GM21786 (cell line): ENCODE data around the gene ZFP57.
"Not testable (repeated sequence)": the region's sequence is repeated elsewhere in the genome, so short reads cannot be mapped to it uniquely, and the experiment has no call there.

ENCODE experiments used
- ATAC-seq: cut with Tn5 transposase; IDR thresholded peaks from one replicate; pipeline ENCODE4 v1.9.1; 2021; ENCODE audit not compliant: unreplicated experiment

Gene ZFP57

DNA sequence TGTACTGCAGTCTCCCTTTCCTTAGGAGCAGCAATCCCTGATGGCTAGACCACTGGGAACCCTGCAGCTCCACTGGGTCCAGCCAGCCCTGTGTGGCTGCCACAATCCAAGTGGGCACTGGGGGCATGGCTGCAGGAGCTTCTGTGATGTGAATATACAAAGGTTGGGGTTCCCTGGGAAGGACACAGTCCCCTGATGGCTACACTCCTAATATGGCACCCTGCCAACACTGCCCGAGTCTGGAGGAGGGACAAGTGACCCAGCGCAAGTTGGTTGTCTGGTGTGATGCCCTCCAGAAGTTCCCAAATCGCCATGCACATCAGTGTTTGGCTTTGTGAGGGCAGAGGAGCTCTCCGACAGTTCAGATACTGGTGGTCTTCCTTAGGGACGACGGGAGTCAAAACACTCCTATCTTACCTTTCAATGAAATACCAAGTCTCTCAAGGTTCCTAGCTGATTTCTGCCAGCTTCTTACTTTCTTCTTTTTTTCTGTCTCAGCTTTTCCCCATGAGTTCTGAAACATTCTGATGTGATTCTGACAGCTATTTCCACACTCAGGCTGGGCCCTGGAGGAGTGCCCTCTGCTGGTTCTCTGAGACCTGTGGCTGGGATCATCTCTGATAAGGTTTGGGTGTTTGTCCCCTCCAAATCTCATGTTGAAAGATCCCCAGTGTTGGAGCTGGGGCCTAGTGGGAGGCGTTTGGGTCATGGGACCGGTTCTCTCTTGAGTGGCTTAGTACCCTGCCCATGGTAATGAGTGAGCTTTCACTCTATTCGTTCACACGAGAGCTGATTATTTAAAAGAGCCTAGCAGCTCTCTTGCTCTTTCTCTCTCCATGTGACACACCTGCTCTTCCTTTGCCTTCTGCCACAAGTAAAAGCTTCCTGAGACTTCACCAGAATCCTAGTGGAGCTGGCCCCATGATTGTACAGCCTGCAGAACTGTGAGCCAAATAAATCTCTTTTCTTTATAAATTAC is 15.5 kb upstream of the ZFP57 start:
- ATAC-seq, result no peak

DNA sequence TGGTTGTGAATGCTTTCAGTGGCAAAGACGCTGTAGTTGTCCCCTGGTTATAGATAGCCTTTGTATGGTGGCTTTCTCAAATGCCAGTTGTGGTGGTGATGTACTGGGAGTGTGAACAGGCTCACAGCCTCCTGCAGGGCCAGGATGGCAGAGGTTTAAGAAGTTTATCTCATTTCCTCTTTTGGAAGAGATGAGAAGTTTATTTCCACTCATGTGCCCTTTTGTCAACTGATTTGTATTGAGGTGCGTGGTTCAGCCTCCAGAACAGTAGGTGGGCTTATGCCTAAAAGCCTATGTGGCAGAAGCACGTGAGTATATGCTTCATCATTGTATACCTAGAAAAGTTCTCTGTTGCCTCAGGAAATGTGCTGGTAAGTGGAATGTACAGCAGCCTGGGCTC is 13.7 kb upstream of the ZFP57 start:
- no peak for ATAC-seq

DNA sequence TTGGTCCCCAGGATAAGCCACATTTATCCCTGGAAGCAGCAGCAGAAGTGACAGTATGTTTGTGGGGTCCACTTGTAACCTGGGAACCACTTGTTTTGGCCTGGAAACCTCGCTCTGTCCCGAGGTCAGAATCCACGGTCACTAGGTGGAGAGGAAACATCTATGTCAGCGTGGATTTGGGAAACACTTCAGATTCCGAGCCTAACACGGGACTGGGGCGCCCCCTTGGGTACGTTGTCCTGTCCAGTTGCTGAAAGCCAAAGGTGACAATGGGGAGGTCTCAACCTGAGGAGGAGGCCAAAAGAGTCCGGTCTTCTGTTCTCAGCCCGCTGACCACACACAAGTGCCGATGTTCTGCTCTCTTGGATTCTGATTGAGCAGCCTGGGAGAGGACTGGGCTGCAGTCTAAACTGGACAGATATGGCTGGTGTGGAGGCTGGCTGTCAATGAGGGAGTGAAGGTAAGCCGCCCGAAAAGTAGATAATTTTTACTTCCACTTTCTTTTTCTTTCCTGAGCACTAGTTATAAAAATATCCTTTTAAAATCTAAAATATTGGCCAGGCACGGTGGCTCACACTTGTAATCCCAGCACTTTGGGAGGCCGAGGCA is 4.9 kb upstream of the ZFP57 start:
- no peak for ATAC-seq

DNA sequence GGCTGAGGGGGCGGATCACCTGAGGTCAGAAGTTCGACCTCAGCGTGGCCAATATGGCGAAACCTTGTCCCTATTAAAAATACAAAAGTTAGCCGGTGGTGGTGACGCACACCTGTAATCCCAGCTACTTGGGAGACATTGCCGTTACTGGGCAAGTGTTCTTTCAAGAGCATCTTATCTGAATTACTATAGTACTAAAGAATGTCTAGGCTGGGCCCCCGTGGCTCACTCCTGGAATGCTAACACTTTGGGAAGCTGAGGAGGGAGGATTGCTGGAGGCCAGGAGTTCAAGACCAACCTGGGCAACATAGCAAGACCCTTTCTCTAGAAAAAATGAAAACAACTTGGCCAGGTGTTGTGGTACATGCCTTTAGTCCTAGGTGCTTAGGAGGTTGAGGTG is 859 bp upstream of the ZFP57 start:
- ATAC-seq, result no peak

DNA sequence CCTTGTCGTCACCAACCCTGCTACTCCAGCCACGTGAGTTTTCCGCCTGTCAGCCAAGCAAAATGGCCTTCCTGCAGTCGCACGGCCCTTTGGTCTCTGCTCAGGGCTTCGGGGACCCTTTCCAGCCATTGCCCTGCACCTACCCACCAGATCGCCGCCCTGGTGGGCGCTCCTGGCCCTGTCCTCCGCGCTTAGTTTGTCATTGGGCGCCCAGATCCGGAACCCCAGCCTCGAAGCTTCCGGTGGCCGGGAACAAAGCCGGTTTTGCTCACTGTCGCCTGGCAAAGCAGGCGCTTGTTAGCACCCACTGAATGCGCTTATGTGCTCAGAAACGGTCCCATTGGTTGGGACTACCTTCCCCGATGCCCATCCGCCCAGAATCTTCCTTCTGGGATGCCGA is 536 bp downstream of the ZFP57 start:
- ATAC-seq, result no peak

DNA sequence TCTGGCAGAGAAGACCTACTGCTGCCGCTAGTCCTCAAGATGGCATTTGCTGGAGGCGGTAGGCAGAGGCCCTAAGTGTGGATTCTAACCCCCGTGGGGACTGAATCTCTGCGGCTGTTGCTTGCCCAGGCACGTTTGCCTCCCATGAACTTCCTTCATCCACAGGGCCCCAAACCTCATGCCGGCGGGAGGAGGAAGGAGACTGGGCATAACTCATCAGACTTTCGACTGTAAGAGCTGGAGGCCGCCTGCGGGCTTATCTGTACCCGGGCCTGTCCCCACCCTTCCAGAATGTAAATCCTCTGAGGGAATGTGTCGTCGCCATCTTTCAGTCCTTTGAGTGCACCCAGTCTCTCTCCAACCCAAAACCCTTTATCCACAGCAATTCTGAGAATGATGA is 990 bp downstream of the ZFP57 start:
- ATAC-seq, result no peak

DNA sequence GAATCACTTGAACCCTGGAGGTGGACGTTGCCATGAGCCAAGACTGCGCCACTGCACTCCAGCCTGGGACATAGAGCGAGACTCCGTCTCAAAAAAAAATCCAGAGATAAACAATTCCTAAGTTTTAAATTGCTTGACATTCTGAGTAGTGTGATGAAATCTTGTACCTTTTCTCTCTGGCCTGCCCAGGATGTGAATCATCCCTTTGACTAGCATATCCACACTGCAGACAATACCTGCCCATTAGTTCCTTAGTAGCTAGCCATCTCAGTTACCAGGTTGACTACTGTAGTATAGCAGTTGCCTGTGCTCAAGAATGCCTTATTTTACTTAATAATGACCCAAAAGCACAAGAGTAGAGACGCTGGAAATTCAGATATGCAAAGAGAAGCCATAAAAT is 2.8 kb downstream of the ZFP57 start:
- ATAC-seq, result no peak

DNA sequence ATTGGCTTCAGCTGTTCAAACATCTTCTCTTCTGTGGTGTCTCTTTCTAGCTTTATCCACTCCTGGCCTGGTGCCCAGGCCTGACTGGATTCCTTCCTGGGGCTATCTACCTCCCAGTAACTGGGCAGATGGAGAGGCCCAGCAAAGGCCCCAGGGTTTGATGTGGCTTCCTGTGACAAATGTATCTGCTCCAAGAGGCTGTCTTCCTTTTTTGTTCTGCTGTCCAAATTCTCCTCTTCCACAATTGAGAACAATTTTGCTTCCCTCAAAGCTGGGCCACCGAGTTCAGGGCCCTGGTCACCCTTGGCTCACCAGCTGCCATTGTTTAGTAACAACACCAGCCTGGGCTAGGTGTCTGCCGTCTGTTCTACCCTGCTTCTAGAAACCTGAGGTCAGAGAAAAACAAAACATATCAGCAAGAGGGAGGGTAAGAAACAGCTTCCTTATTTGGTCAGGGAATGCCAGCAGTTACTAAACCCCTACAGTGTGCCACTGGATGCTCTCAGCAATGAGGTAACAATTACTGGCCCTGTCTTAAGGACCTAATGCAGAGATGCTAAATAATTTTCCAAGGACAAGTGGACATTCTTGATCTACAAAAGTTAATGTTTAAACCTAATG is 3.9 kb downstream of the ZFP57 start:
- ATAC-seq, result no peak

DNA sequence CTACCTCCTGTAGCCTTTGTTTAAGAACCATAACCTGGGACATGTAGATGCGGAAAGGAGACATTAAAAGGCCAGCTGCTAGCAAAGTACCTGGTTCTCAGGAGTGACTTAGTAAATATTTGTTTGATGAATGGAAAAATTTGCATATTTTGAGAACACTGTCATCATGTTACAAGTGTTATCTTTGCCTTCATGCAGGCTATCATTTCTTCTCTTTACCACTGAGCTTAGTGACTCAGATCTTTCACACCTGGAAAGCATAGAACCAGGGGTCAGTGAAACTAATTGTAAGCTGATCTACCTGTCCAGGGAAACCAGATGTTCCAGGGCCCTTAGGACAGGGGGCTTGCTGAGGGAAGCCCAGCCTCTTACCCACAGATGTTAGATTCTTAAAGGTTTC is 5.4 kb downstream of the ZFP57 start:
- ATAC-seq, result no peak

DNA sequence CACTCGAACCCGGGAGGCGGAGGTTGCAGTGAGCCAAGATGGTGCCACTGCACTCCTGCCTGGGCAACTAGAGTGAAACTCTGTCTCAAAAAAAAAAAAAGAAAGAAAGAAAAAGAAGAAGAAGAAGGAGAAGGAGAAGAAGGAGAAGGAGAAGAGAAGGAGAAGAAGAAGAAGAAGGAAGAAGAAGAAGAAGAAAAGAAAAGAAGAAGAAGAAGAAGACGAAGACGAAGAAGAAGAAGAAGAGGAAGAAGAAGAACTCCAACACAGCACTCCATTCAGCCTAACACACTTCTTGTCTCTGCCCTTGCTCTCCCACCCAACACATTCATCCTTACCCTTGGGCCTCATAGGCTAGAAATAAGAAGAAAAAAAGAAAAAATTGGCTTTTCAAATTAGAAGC is 6.9 kb downstream of the ZFP57 start:
- ATAC-seq, result no peak

DNA sequence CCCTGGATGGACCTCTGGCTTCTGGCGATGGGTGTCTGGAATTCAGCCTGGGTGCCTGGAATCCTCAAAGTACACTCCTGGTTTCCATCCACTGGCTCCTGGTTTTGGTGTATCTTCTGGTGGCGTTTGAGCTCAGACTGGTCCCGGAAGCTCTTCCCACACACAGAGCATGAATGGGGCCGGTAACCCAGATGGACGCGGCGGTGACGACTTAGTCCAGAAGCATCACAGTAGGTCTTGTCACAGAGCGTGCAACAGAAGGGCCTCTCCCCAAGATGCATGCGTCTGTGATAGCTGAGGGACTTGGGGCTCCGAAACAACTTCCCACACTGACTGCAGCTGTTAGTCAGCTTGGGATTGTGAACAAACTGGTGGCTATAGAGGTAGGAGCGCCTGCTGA is 7.8 kb downstream of the ZFP57 start:
- no peak for ATAC-seq

DNA sequence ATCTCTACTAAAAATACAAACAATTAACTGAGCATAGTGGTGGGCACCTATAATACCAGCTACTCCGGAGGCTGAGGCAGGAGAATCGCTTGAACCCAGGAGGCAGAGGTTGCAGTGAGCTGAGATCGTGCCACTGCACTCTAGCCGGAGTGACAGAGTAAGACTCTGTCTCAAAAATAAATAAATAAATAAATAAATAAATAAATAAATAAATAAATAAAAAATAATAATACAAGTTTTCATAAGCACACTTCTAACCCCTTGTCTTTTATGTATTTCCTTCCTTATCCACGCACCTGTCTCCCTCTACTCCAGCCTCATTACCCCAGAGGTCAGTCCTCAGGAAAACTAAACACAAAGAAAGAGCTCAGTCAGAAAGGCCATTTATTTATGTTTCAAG is 8.8 kb downstream of the ZFP57 start:
- not testable (repeated sequence) for ATAC-seq

DNA sequence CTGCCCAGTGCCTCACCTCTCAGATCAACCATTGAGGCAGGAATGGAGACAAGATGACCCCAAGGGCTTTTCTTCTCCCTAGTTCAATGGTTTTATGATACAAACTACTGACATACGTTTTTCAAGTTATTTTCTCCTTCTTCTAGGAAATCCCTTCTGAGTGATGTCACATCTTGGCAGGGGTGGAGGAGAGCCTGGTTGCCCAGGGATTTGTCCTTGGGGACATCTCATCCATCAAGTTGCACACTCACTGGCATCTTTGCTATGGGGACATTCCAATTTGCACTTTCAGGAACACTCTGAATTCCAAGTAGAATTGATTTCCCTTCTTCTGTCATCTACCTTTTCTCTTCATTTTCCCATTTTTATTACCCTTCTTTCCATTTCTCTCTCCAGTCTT is 9.9 kb downstream of the ZFP57 start:
- no peak for ATAC-seq

DNA sequence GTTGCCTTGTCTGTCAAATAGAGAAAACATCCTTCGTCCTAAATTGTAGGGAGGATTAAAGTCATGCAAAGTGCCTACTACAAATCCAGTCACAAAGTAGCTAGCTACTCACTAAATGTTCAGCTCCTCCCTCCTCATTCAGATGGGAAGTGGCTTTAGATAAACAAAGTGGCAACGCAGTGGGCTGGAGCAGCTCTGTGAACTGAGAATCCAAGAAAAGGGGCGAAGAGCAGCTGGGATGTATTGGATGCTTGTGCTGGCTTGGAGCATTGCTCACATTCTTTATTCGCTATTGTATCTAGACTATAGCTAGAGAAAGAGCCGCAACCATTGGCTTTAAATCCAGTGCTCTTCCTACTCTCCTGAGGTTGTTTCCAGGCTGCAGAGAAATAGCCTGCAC is 13.8 kb downstream of the ZFP57 start:
- no peak for ATAC-seq

DNA sequence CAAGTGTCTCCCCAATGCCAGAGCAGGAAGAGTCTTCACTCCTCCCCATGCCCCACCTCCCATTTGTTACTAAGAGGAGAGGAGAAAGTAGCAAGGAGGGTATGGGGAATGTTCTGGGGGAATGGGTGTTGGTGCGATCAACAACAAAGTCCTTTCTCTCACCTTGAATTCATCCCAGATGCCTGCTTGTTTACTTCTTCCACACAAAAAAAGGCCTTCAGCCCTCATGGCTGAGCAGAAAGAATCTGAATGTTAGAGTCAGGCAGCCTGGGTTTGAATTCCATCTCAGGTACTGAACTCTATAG is 14.2 kb downstream of the ZFP57 start:
- no peak for ATAC-seq

DNA sequence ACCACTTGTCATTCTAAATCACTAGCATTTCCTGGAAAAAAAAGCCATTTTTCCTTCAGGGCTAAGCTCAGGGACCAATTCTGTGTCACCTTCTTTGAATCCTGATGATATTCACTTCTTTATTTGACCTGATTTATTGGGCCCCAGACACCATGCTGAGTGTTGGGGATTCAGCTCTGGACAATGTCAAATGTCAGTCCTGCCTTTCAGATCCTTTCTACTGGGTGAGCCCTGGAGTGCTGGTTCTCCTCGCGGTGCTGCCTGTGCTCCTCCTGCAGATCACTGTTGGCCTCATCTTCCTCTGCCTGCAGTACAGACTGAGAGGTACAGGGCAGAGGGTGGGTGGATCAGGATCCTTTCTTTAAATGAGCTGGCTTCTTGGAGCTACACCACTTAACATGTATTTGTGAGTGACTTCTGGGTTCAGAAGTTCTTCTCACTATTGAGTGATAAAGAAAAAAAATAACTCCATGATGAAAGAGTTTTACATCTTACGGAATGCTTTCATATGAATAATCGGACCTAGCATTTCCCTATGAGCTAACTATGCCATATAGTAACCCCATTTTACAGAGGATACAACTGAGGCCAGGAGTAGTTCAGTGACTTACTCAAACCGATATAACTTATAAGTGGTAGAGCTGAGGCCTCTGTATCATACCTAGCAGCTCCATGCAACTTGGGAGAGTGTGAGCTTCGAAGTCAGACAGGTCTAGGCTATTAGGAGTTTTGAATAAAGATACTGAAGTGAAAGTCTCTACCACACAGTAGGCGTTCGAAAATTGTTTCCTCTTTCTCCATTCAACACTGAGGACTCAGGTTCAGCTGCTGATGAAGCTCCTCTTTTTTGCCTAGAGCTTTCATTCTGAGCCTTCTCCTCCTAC is 14.8 kb downstream of the ZFP57 start:
- no peak for ATAC-seq

DNA sequence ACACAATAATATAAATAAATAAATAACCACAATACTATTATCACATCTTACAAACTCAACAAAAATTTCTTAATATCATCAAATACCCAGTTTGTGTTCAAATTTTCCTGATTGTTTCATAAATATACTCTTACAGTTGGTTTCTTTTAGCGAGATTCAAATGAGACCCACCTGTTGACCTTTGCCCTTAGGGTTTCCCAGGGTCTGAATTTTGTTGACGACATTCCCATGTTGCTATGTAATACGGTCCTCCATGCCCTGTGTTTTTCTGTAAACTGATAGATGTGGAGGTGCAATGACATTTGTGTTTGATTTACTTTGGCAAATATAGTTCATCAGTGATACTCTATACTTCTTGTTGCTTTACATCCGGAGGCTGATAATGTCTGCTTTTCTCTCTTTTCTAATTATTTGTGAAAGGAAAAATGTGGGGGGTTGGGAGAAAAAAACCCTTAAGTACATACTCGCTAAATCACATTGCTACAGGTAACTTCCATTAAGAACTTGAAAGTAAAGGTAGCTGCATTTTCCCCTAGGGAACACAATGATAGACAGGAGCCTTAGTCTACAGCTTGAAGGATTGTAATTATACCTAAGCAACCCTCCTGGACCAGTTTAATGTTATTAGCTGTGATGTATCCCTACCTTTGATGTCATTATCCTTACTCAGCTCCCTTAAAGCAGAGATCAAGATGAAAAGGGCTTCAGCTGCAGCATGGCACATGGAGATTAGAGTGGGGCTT is 17.5 kb downstream of the ZFP57 start:
- no peak for ATAC-seq

DNA sequence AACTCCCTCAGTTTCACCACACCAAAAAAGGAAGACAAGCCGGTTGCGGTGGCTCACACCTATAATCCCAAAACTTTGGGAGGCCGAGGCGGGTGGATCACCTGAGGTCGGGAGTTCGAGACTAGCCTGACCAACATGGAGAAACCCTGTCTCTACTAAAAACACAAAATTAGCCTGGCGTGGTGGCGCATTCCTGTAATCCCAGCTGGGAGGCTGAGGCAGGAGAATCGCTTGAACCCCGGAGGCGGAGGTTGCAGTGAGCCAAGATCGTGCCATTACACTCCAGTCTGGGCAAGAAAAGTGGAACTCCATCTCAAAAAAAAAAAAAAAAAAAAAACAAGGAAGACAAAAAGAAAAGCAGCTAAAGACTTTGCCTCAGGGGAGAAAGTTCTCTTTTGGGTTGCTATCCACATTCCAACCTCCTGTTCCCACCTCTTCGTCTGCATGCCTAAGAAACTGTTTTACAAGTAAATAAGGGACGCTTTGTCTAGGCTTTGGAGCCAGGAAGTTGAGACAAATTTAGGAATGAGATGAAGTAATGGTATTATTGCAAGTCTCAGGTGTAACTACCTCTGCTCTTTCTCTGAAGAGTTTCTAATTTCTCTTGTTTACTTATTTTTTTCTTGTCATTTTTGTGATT is 19.3 kb downstream of the ZFP57 start:
- ATAC-seq, result not testable (repeated sequence)

DNA sequence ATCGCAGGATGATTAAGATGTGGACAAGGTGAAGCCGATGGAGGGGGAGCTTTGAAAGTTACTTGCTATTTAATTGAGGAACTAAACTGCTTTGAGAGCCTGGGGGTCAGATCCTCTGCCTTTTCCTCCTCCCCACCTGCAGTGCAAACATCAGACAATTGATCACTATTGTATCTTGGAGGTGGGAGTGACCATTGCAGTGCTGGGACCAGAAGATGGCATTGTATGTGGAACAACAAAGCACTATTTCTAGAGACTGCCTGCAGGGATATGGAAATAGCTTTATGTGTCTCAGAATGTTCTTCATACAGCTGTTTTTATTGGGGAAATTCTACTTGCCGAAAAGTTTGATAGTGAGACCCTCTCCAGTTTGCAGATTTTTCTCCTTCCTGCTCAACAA is 19.9 kb downstream of the ZFP57 start:
- no peak for ATAC-seq

DNA sequence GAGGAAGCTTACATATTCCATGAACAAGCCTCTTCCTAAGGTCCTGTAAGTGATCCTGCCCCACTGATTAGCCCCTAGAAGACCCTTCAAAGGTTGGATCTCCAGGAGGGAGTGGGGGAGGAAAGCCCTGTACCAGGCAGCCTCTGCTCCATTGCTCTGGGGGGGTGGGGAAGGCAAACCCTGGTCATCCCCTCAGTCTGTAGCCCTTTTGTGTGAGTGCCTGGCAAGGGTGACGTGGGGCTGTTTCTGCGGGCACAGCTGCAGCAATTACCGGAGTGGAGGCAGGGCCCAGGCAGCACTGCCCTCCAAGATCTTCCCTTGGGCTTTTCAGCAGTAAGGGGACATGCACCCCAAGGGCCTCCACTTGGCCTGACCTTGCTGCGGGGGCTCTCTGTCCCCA is 24.2 kb downstream of the ZFP57 start, which contains the start of gene MOG:
TSS of gene MOG (plus strand) at position 295 of the 400 bp plus-strand sequence. CDS start 118 bp downstream, outside the sequence.
- no peak for ATAC-seq
